ENCODE measurements around the gene CCDC191.

DNA sequence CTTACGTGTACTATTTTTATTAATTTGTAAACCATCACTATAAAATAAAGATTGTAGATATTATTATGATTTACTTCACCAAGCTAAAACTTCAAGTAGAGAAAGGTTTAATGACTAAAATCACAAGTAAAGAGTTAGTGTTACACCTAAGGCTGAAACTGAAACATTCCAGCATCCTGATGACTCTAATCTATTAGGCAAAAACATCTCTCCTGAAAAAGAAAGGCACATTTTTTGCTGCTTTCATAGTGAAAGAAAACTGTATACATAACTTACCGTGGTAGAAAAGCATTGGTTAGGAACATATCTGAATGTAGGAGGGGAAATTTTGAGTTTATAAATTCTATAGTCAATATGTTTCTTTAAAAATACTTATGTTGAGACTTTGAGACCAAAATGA lies 35.4 kb downstream of the CCDC191 start:
- TF ChIP-seq ZNF274 (IDR thresholded peaks at IDR 0.05; ENCODE audit: low read depth, low read length), result no peak
- no peak for TF ChIP-seq YY1 (IDR thresholded peaks at IDR 0.05; ENCODE audit: insufficient read depth, insufficient read length)

Data from NT2/D1 (cell line).